Natural killer cell (primary cell): ENCODE data around the gene PHLDA2. TPM values are rescaled to one million over a fixed set of nuclear protein-coding genes. Genes with fewer than 3 reads are reported as not detected.
"Not testable (repeated sequence)": the region's sequence is repeated elsewhere in the genome, so short reads cannot be mapped to it uniquely, and the experiment has no call there.

Source experiments
- ATAC-seq, 3 donors: fragments of 150-1000 bp in 2 of 3; fragments of 200-7000 bp in 1 of 3; cut with Tn5 transposase; 1 replicate in 1 of 3; 2 replicates in 2 of 3; pipeline ENCODE4 v1.10.0; 2021; ENCODE audit warnings: mild to moderate bottlenecking in 2 of 3, moderate library complexity in 2 of 3
- DNase-seq, 2 donors: peaks; one replicate each; pipeline versions ENCODE4 v3.0.0 to v3.0.0-alpha.2; 2013 to 2021; ENCODE audit warnings: mixed read lengths in 1 of 2
- H3K27ac ChIP-seq: one replicate; pipeline ENCODE4 v1.5.1; 2013; ENCODE audit warnings: mild to moderate bottlenecking, low read length
- H3K27me3 ChIP-seq: one replicate; pipeline ENCODE4 v1.6.1; 2013; ENCODE audit warnings: low read length; ENCODE audit not compliant: control insufficient read depth, insufficient read depth
- H3K36me3 ChIP-seq: one replicate; pipeline ENCODE4 v1.6.1; 2013; ENCODE audit warnings: low read length; ENCODE audit not compliant: control insufficient read depth, insufficient read depth
- H3K4me1 ChIP-seq: one replicate; pipeline ENCODE4 v1.6.1; 2013; ENCODE audit warnings: low read length; ENCODE audit not compliant: control insufficient read depth, insufficient read depth
- H3K4me3 ChIP-seq: one replicate; pipeline ENCODE4 v1.5.1; 2013; ENCODE audit warnings: low read length
- H3K9me3 ChIP-seq: one replicate; pipeline ENCODE4 v1.6.1; 2013; ENCODE audit warnings: low read length; ENCODE audit not compliant: control insufficient read depth, insufficient read depth
- H3K27ac Mint-ChIP-seq, 2 donors: one replicate each; pipeline ENCODE4 v1.8.0; 2022; ENCODE audit warnings: mild to moderate bottlenecking in 2 of 2, mixed read lengths in 2 of 2, moderate library complexity in 1 of 2
- H3K27me3 Mint-ChIP-seq, 2 donors: one replicate each; pipeline ENCODE4 v1.8.0; 2022; ENCODE audit warnings: low read depth in 2 of 2, mixed read lengths in 2 of 2
- H3K36me3 Mint-ChIP-seq: one replicate; pipeline ENCODE4 v1.8.0; 2022; ENCODE audit warnings: mixed read lengths
- H3K4me1 Mint-ChIP-seq, 2 donors: one replicate each; pipeline ENCODE4 v1.8.0; 2022; ENCODE audit warnings: mixed read lengths in 2 of 2
- H3K4me3 Mint-ChIP-seq: one replicate; pipeline ENCODE4 v1.8.0; 2022; ENCODE audit warnings: mild to moderate bottlenecking, moderate library complexity, mixed read lengths
- H3K9me3 Mint-ChIP-seq, 2 donors: one replicate each; pipeline ENCODE4 v1.8.0; 2022; ENCODE audit warnings: mixed read lengths in 2 of 2
- CTCF ChIP-seq: fragments of 200-600 bp; IDR thresholded peaks from one replicate; pipeline ENCODE4 v1.8.0; 2022; ENCODE audit warnings: antibody characterized with exemption
- WGBS: methylation state at CpG from one replicate; pipeline ENCODE4 v1.1.7; 2013; ENCODE audit warnings: missing lambda C conversion rate; ENCODE audit not compliant: insufficient coverage; 5-methylcytosine and 5-hydroxymethylcytosine counted together
- intact Hi-C: fragments of 100-400 bp; cut with micrococcal nuclease; formaldehyde crosslinking; loops from one replicate; pipeline ENCODE4 v1.14.2; 2022
- total RNA-seq, 4 donors: library from RNA; stranded (reverse); fragments of 120-200 nt in 1 of 4; gene quantifications; one replicate each; pipeline versions ENCODE4 v1.2.3 to v1.2.4, GENCODE V29; 2013 to 2022

Gene PHLDA2
- total RNA-seq, 3 donors from 2014 or later (not counting 1 experiment from before 2014, with no cell fraction given), result 0.79 to 3.2 (median 2.2) TPM

- Mint-ChIP-seq H3K27ac (peak overlapping the region in 1 of 2 donors; percentile 81), H3K4me3 (no peak overlapping the region), H3K36me3 (peaks cover 10% of the 10 kb centered on the region), H3K27me3 (no peaks in the 10 kb centered on the region), H3K4me1 (peaks cover 25 to 42% of the 10 kb centered on the region in 2 donors), H3K9me3 (peaks cover 10 to 13% of the 10 kb centered on the region in 2 donors)
- intact Hi-C loops, result no loop called here
- DNase-seq (no peak), ATAC-seq (no peak)
- H3K36me3 ChIP-seq, result peaks cover 27% of the 10 kb centered on the region
- no peaks in the 10 kb centered on the region for H3K27me3 ChIP-seq
- no peak overlapping the region for H3K27ac ChIP-seq
- peaks cover 30% of the 10 kb centered on the region for H3K4me1 ChIP-seq
- H3K9me3 ChIP-seq, result peaks cover 10% of the 10 kb centered on the region
- H3K4me3 ChIP-seq, result no peak overlapping the region
- TF ChIP-seq CTCF, result no peak
- WGBS, result 61% methylated on average over 13 of the region's 13 CpGs
These were observed 13.2 kb upstream of the PHLDA2 start for GRCh38 chr11:2942447-2942846.

GRCh38 chr11:2940921-2941821 lies 12.0 kb upstream of the PHLDA2 start:
- no peaks in the 10 kb centered on the region for H3K27me3 ChIP-seq
- Mint-ChIP-seq H3K4me3 (no peak overlapping the region), H3K27ac (peak overlapping the region; percentile 53 to 78), H3K36me3 (peaks cover 14% of the 10 kb centered on the region), H3K9me3 (peaks cover 11 to 15% of the 10 kb centered on the region in 2 donors), H3K27me3 (no peaks in the 10 kb centered on the region), H3K4me1 (peaks cover 20 to 35% of the 10 kb centered on the region in 2 donors)
- no peak for DNase-seq
- intact Hi-C loops, result no loop called here
- H3K4me3 ChIP-seq, result no peak overlapping the region
- H3K9me3 ChIP-seq, result peaks cover 12% of the 10 kb centered on the region
- no peak overlapping the region for H3K27ac ChIP-seq
- H3K36me3 ChIP-seq, result peaks cover 19% of the 10 kb centered on the region
- WGBS, result 60% methylated on average over 10 of the region's 10 CpGs
- H3K4me1 ChIP-seq, result peaks cover 30% of the 10 kb centered on the region
- no peak for TF ChIP-seq CTCF
- ATAC-seq, result no peak

- intact Hi-C loops, result no loop called here
- Histone ChIP-seq H3K36me3 (peaks cover 14% of the 10 kb centered on the region), H3K4me1 (peaks cover 22% of the 10 kb centered on the region), H3K4me3 (no peak overlapping the region), H3K27me3 (no peaks in the 10 kb centered on the region), H3K9me3 (peaks cover 12% of the 10 kb centered on the region), H3K27ac (no peak overlapping the region)
- peaks cover 11 to 27% of the 10 kb centered on the region in 2 donors for H3K4me1 Mint-ChIP-seq
- H3K4me3 Mint-ChIP-seq, result no peak overlapping the region
- TF ChIP-seq CTCF, result no peak
- H3K27me3 Mint-ChIP-seq, result no peaks in the 10 kb centered on the region
- peaks cover 11 to 15% of the 10 kb centered on the region in 2 donors for H3K9me3 Mint-ChIP-seq
- 52% methylated on average over 16 of the region's 16 CpGs for WGBS
- peaks cover 14% of the 10 kb centered on the region for H3K36me3 Mint-ChIP-seq
- H3K27ac Mint-ChIP-seq, result peak overlapping the region; percentile 53 to 78
- peak; percentile 54 to 66 for DNase-seq
- peak; percentile 90 to 95 (median 91) for ATAC-seq
These were observed 11.1 kb upstream of the PHLDA2 start for GRCh38 chr11:2940147-2940920.

GRCh38 chr11:2938458-2939418 lies 9.5 kb upstream of the PHLDA2 start:
- Mint-ChIP-seq H3K4me1 (peaks cover 4 to 25% of the 10 kb centered on the region in 2 donors), H3K27ac (peak overlapping the region; percentile 67 to 78), H3K4me3 (peak overlapping the region; percentile 5), H3K36me3 (peaks cover 14% of the 10 kb centered on the region), H3K9me3 (peaks cover 11 to 15% of the 10 kb centered on the region in 2 donors)
- H3K27me3 ChIP-seq, H3K4me3 ChIP-seq, DNase-seq, ATAC-seq, intact Hi-C loops, H3K27me3 Mint-ChIP-seq, H3K27ac ChIP-seq, H3K36me3 ChIP-seq: not testable (repeated sequence)
- 92% methylated on average over 18 of the region's 20 CpGs for WGBS
- H3K4me1 ChIP-seq, result peaks cover 18% of the 10 kb centered on the region
- peaks cover 12% of the 10 kb centered on the region for H3K9me3 ChIP-seq
